ENCODE results near the gene CASS4. TPM values are rescaled to one million over a fixed set of nuclear protein-coding genes. Genes with fewer than 3 reads are reported as not detected.

Gene CASS4
- polyA plus RNA-seq, 1 donor (not counting 4 experiments of a cell fraction or from before 2014, with no cell fraction given) = 0.01 TPM

DNA sequence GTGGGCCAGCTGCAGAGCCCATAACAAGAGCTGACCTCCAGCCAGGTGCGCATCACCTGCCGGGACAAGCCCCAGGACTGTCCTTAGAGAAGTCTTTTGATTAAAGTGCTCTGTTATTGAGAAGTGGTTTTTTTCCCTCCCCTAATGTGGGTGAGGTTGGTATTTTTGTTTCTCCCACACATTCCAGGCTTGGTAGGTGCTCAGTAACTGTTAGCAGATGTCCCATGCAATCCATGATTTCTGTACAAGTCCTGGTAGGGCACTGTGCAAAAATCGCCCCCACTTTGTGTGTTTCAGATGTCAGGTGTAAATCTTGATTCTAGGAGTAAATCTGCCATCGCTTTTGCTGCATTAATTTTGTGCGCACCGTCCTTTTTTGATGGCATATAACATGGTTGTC, 48.6 kb upstream of the CASS4 start:
- DNase-seq (ENCODE audit: low read depth, low spot score) (no peak), FAIRE-seq (no peak)
- dilution Hi-C loops (cut with MboI; ENCODE audit: extremely low pct_ligation_motif_present, low sequenced_read_pairs) = no loop called here
- Histone ChIP-seq H3K79me2 (ENCODE audit: control insufficient read depth, insufficient read depth, low read length) (peaks cover 8% of the 10 kb centered on the region), H4K20me1 (ENCODE audit: control insufficient read depth, extremely low read depth, insufficient read depth, low read length) (no peaks in the 10 kb centered on the region), H3K9me1 (ENCODE audit: control insufficient read depth, extremely low read depth, insufficient read depth, low read length) (peaks cover 3% of the 10 kb centered on the region), H3K27me3 (ENCODE audit: control insufficient read depth, extremely low read depth, insufficient read depth, low read length) (no peaks in the 10 kb centered on the region), H3K4me1 (ENCODE audit: control insufficient read depth, extremely low read depth, insufficient read depth, low read length) (peaks cover 10% of the 10 kb centered on the region), H3K9ac (ENCODE audit: control insufficient read depth, extremely low read depth, insufficient read depth, low read length) (no peak overlapping the region), H3K9me3 (ENCODE audit: control insufficient read depth, low read depth, low read length) (no peaks in the 10 kb centered on the region), H3K4me3 (ENCODE audit: control insufficient read depth in 2 of 3, extremely low read depth in 1 of 3, insufficient read depth in 2 of 3, low read depth in 1 of 3, low read length in 3 of 3) (no peak overlapping the region), H3K4me2 (ENCODE audit: control insufficient read depth, extremely low read depth, insufficient read depth, low read depth, low read length) (no peak overlapping the region), H2AFZ (ENCODE audit: control insufficient read depth, low read length) (no peak overlapping the region), H3K36me3 (ENCODE audit: control insufficient read depth in 2 of 2, extremely low read depth in 1 of 2, insufficient read depth in 2 of 2, low read length in 2 of 2) (peaks cover 4 to 8% of the 10 kb centered on the region in 2 experiments), H3K27ac (ENCODE audit: control insufficient read depth, insufficient read depth, low read length) (no peak overlapping the region)
- no peak for TF ChIP-seq EZH2 (IDR thresholded peaks at IDR 0.05; ENCODE audit: low read length)
- TF ChIP-seq, protein P1, sequence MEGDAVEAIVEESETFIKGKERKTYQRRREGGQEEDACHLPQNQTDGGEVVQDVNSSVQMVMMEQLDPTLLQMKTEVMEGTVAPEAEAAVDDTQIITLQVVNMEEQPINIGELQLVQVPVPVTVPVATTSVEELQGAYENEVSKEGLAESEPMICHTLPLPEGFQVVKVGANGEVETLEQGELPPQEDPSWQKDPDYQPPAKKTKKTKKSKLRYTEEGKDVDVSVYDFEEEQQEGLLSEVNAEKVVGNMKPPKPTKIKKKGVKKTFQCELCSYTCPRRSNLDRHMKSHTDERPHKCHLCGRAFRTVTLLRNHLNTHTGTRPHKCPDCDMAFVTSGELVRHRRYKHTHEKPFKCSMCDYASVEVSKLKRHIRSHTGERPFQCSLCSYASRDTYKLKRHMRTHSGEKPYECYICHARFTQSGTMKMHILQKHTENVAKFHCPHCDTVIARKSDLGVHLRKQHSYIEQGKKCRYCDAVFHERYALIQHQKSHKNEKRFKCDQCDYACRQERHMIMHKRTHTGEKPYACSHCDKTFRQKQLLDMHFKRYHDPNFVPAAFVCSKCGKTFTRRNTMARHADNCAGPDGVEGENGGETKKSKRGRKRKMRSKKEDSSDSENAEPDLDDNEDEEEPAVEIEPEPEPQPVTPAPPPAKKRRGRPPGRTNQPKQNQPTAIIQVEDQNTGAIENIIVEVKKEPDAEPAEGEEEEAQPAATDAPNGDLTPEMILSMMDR (optimal IDR thresholded peaks at IDR 0.05 in 1 of 3, IDR thresholded peaks at IDR 0.05 in 1 of 3, conservative IDR thresholded peaks at IDR 0.05 in 1 of 3; ENCODE audit: extremely low read depth in 1 of 3, insufficient read depth in 2 of 3, low read length in 3 of 3) = no peak

DNA sequence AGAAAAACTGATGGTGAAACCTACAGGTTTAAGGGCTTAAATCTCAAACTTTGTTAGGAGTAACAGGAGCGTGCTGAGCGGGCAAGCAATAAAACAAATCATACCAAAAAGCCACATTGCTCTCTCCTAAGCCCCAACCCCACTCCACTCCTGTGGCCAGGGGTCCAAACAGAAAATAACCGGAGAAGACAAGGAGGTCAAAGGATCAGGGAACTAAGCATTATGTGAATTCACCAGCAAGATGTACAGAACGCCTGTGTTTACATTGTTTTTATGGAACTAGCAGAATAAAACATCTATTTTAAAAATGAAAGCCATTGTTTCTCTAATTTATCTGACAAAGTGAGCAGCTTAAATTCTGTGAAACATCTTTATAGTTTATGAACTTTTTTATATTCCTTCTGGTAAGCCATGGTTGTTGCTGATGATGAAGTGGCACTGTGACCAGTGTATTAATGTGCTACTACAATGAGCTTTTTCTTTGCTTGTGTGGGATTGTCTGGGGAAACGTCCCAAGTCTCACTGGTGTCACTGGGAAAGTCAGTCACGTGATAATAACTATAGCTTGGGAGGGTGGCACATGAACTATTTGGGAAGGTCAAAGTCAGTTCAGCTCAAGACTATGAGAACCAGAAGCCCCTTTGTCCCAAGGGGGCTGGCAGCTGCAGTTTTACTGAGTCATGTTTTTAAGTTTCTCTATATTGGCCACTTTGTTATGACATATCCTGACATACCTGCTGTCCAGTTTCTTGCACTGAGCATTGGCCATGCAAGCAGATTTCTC, 43.5 kb upstream of the CASS4 start:
- Histone ChIP-seq H3K9ac (ENCODE audit: control insufficient read depth, extremely low read depth, insufficient read depth, low read length) (no peak overlapping the region), H4K20me1 (ENCODE audit: control insufficient read depth, extremely low read depth, insufficient read depth, low read length) (no peaks in the 10 kb centered on the region), H3K36me3 (ENCODE audit: control insufficient read depth in 2 of 2, extremely low read depth in 1 of 2, insufficient read depth in 2 of 2, low read length in 2 of 2) (peaks cover 8 to 17% of the 10 kb centered on the region in 2 experiments), H3K4me2 (ENCODE audit: control insufficient read depth, extremely low read depth, insufficient read depth, low read depth, low read length) (no peak overlapping the region), H3K9me3 (ENCODE audit: control insufficient read depth, low read depth, low read length) (no peaks in the 10 kb centered on the region), H3K27me3 (ENCODE audit: control insufficient read depth, extremely low read depth, insufficient read depth, low read length) (no peaks in the 10 kb centered on the region), H3K4me1 (ENCODE audit: control insufficient read depth, extremely low read depth, insufficient read depth, low read length) (peaks cover under 1% of the 10 kb centered on the region), H3K4me3 (ENCODE audit: control insufficient read depth in 2 of 3, extremely low read depth in 1 of 3, insufficient read depth in 2 of 3, low read depth in 1 of 3, low read length in 3 of 3) (no peak overlapping the region), H3K9me1 (ENCODE audit: control insufficient read depth, extremely low read depth, insufficient read depth, low read length) (peaks cover 2% of the 10 kb centered on the region), H3K79me2 (ENCODE audit: control insufficient read depth, insufficient read depth, low read length) (peaks cover 3% of the 10 kb centered on the region), H2AFZ (ENCODE audit: control insufficient read depth, low read length) (no peak overlapping the region), H3K27ac (ENCODE audit: control insufficient read depth, insufficient read depth, low read length) (no peak overlapping the region)
- TF ChIP-seq, protein P1 (optimal IDR thresholded peaks at IDR 0.05 in 1 of 3, IDR thresholded peaks at IDR 0.05 in 1 of 3, conservative IDR thresholded peaks at IDR 0.05 in 1 of 3; ENCODE audit: extremely low read depth in 1 of 3, insufficient read depth in 2 of 3, low read length in 3 of 3) = no peak
- no peak for TF ChIP-seq EZH2 (IDR thresholded peaks at IDR 0.05; ENCODE audit: low read length)
- dilution Hi-C loops (cut with MboI; ENCODE audit: extremely low pct_ligation_motif_present, low sequenced_read_pairs) = no loop called here
- no peak for DNase-seq (ENCODE audit: low read depth, low spot score)
- no peak for FAIRE-seq

Data from keratinocyte (primary cell).